BE2C (cell line): Measurements from ENCODE around the gene METTL3. TPM values are rescaled to one million over a fixed set of nuclear protein-coding genes. Genes with fewer than 3 reads are reported as not detected.
A peak's percentile ranks its signal among the peaks of the same experiment; 100 is the strongest.
"Not testable (repeated sequence)": the region's sequence is repeated elsewhere in the genome, so short reads cannot be mapped to it uniquely, and the experiment has no call there.

Experiments
- DNase-seq: peaks from one replicate; pipeline ENCODE4 v3.0.0-alpha.2; 2020
- H3K27me3 ChIP-seq: fragments of 250-450 bp; sonication (Bioruptor Pico); 2 replicates; pipeline ENCODE4 v1.5.1; 2020; ENCODE audit warnings: mild to moderate bottlenecking
- H3K36me3 ChIP-seq: fragments of 250-450 bp; sonication (Bioruptor Pico); 2 replicates; pipeline ENCODE4 v1.5.1; 2020; ENCODE audit warnings: mild to moderate bottlenecking
- H3K4me1 ChIP-seq: fragments of 250-450 bp; sonication (Bioruptor Pico); 2 replicates; pipeline ENCODE4 v1.5.1; 2020
- H3K4me3 ChIP-seq: 2 replicates; pipeline ENCODE4 v1.5.1; 2011; ENCODE audit warnings: low read depth, low read length
- H3K9me3 ChIP-seq: fragments of 250-450 bp; sonication (Bioruptor Pico); 2 replicates; pipeline ENCODE4 v1.5.1; 2020
- polyA plus RNA-seq: library from polyadenylated mRNA; unstranded; fragments of >200 nt; gene quantifications from one replicate; pipeline ENCODE4 v1.2.1, GENCODE V29; 2012; ENCODE audit warnings: low read depth, missing spikeins; ENCODE audit not compliant: insufficient read length, insufficient read depth
- TF ChIP-seq, protein P1 (sequence below): IDR thresholded peaks from 2 replicates; pipeline ENCODE4 v1.5.1; 2012; ENCODE audit warnings: mild to moderate bottlenecking, low read depth, low read length

METTL3 gene
- polyA plus RNA-seq = 61.9 TPM

DNA sequence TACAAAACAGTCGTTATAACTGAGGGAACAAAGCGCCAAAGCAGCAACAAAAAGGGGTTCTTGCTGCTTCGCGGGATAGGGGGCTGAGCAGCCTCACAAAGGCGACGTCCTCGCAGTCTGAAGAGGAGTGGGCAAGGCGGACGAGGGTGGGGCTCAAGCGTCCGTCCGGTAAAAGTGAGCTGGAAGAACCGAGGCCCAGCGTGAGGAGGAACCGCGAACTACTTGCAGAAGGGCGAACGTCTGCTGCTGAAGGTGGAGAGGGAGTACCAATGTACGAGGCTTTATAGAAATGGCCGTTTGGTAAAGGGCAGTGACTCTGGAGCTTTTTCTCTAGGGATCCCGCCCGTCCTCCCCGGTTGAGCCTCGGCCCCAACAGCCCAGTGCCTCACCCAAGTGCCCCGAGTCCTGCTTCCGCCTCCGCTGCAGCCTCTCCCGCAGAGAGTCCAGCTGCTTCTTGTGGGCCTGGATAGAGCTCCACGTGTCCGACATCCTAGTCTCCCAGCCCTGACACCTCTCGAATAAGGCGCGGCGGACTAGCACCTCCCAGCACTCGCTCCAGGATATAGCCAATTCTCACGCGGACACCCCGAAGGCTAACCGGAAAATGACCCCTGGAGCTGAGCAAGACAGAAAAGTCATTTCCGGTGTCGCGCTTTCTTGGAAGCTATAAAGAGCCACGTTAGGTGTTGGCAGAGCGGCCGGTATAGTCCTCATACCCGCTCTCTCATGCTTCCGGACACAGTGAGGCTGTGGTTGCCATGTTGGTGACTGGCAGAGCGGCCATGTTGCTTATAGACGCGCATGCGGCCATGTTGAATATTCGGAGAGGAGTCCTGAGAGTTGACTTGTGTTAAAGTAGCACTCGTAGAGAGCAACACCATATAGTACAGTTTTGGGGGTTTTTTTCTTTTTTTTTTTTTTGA is at the start of gene METTL3:
METTL3 (minus strand) TSS at position 606 of the 923 bp plus-strand sequence; CDS start at position 489, 117 bp downstream.
- Histone ChIP-seq H3K36me3 (peaks cover 26% of the 10 kb centered on the region), H3K27me3 (no peaks in the 10 kb centered on the region; the same call in 1 of the 2 replicates), H3K4me1 (no peaks in the 10 kb centered on the region), H3K4me3 (peak within 1 kb of the TSS; percentile 98), H3K9me3 (no peaks in the 10 kb centered on the region)
- peak; percentile 95 for DNase-seq
- TF ChIP-seq, protein P1, sequence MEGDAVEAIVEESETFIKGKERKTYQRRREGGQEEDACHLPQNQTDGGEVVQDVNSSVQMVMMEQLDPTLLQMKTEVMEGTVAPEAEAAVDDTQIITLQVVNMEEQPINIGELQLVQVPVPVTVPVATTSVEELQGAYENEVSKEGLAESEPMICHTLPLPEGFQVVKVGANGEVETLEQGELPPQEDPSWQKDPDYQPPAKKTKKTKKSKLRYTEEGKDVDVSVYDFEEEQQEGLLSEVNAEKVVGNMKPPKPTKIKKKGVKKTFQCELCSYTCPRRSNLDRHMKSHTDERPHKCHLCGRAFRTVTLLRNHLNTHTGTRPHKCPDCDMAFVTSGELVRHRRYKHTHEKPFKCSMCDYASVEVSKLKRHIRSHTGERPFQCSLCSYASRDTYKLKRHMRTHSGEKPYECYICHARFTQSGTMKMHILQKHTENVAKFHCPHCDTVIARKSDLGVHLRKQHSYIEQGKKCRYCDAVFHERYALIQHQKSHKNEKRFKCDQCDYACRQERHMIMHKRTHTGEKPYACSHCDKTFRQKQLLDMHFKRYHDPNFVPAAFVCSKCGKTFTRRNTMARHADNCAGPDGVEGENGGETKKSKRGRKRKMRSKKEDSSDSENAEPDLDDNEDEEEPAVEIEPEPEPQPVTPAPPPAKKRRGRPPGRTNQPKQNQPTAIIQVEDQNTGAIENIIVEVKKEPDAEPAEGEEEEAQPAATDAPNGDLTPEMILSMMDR = no peak

- Histone ChIP-seq H3K9me3 (no peaks in the 10 kb centered on the region), H3K4me1 (no peaks in the 10 kb centered on the region), H3K36me3 (no peaks in the 10 kb centered on the region), H3K4me3 (no peak overlapping the region), H3K27me3 (peaks cover 17% of the 10 kb centered on the region; the same call in 1 of the 2 replicates)
- no peak for DNase-seq
- TF ChIP-seq, protein P1 = no peak
These were observed 47.6 kb upstream of the METTL3 start for GRCh38 chr14:21558703-21559170.

DNA sequence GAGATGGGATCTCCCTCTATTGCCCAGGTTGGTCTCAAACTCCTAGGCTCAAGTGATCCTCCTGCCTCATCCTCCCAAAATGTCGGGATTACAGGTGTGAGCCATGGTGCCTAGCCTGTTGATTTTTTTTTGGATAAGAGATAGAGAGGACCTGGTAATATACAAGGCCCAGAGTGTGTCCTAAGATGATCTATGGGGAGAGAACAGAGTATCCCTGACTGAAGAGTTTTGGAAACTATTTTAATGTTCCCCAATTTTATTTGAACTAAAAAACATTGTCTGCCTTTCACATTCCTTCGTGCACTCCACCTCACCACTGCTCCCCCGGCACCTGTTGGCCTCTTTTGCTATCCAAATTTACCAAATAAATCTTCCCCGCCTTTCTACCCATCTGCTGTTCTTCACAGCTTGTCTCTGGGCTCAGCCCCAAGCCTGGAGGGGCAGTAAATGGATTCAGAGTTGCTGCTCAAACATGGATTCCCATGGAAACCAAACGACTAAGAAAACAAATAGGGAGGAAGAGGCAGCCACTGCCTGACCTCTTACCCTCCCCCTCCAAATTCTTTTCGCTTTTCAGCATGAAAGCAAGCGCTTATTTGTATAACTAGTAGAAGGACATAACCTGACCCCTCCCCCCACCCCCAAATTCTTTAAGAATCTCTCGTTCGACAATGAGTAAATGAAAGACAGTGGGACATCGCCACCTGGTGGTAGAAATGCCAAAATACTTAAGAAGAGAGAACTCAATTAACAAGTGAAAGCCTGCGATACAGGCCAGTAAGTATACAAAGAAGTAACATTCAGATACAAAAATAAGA is 46.2 kb upstream of the METTL3 start:
- DNase-seq = peak; percentile 70
- peaks cover 13% of the 10 kb centered on the region; the same call in 1 of the 2 replicates for H3K27me3 ChIP-seq
- no peaks in the 10 kb centered on the region for H3K36me3 ChIP-seq
- no peaks in the 10 kb centered on the region for H3K4me1 ChIP-seq
- peak overlapping the region; percentile 42 for H3K4me3 ChIP-seq
- TF ChIP-seq, protein P1 = peak; percentile 70
- H3K9me3 ChIP-seq = no peaks in the 10 kb centered on the region

DNA sequence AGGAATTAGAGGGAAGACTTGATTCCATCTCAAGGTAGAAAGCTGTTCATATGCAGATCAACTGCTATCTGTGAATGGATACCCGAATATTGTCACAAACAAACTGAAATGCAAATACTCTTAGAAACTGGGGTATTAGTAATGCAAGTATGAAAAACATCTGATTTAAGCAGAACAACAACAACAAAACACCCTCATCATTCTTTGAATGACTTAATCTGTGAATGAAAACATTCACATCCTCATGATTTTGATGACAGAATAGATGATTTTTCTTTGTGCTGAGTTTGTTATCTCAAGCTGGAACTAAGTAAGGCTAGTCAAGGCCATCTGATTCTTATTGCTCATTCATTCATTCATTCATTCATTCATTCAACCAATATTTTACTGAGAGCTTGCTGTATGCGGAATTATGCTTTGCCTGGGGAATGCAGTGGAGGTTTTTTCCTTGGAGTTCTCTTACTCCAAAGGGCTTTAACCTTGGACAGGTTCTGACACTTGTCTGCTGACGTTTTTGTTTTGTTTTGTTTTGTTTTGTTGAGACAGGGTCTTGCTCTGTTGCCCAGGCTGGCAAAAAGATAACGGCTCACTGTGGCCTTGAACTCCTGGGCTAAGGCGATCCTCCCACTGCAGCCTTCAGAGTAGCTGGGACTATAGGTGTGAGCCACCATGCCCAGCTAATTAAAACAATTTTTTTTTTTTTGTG is 45.4 kb upstream of the METTL3 start:
- H3K4me1 ChIP-seq = no peaks in the 10 kb centered on the region
- TF ChIP-seq, protein P1 = no peak
- H3K27me3 ChIP-seq = peaks cover 8% of the 10 kb centered on the region; the same call in 1 of the 2 replicates
- no peaks in the 10 kb centered on the region for H3K9me3 ChIP-seq
- no peak for DNase-seq
- H3K36me3 ChIP-seq = no peaks in the 10 kb centered on the region
- H3K4me3 ChIP-seq = no peak overlapping the region

DNA sequence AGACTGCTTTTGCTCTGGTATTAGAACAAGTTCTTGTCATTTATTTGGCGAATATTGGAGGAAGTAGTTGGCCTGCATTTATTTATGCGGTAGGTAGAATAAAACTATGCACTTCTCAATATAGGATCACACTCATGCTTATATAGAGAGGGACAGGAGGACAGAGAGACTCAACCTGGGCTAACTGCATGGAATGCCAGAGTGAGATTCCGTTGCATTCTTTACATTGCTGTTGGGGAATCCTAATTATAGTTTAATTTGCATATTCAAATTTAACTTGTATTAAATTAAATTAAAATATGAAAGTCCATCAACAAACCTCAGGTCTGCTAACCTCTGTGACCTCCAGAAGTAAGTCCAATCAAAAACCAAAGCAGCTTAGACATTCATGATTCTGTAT is 42.1 kb upstream of the METTL3 start:
- Histone ChIP-seq H3K4me3 (no peak overlapping the region), H3K4me1 (no peaks in the 10 kb centered on the region), H3K9me3 (no peaks in the 10 kb centered on the region), H3K27me3 (peaks cover 8% of the 10 kb centered on the region; the same call in 1 of the 2 replicates), H3K36me3 (no peaks in the 10 kb centered on the region)
- DNase-seq = no peak
- TF ChIP-seq, protein P1 = no peak

DNA sequence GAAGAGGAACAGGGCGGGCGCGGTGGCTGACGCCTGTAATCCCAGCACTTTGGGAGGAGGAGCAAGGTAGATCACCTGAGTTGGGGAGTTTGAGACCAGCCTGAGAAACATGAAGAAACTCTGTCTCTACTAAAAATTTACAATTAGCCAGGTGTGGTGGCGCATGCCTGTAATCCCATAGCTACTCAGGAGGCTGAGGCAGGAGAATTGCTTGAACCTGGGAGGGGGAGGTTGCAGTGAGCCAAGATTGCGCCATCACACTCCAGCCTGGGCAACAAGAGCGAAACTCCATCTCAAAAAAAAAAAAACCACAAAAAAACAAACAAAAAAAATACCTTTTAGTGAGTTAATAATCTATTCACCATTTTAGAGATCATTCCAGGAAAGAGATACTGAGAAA is 33.4 kb upstream of the METTL3 start:
- not testable (repeated sequence) for H3K27me3 ChIP-seq, DNase-seq, H3K36me3 ChIP-seq, H3K4me1 ChIP-seq, H3K9me3 ChIP-seq, H3K4me3 ChIP-seq
